Measurements from ENCODE around the gene PVALB. TPM values are rescaled to one million over a fixed set of nuclear protein-coding genes. Genes with fewer than 3 reads are reported as not detected.
A peak's percentile ranks its signal among the peaks of the same experiment; 100 is the strongest.

The PVALB gene
- total and polyA plus RNA-seq, 4 donors: 0.73 to 3.0 (median 2.4) TPM; not detected in 1

- peaks cover 0 to 8% (median 3%) of the 10 kb centered on the region in 5 donors for H3K4me1 ChIP-seq (ENCODE audit: control insufficient read depth in 5 of 5, insufficient read depth in 5 of 5, low read length in 5 of 5)
- no peak overlapping the region for H3K4me3 ChIP-seq
- no peak for DNase-seq
- ATAC-seq (ENCODE audit: insufficient read depth, low FRiP score): no peak
- H3K27me3 ChIP-seq (ENCODE audit: control insufficient read depth in 3 of 3, insufficient read depth in 3 of 3, low read length in 2 of 3): no peaks in the 10 kb centered on the region
- H3K27ac ChIP-seq (ENCODE audit: low read depth in 1 of 2, low read length in 1 of 2): no peak overlapping the region
- H3K9me3 ChIP-seq (ENCODE audit: control insufficient read depth in 4 of 4, insufficient read depth in 3 of 4, low read length in 3 of 4): no peaks in the 10 kb centered on the region
- 93 to 95% methylated on average over 13 of the region's 13 CpGs for WGBS, 2 donors
- no peak for TF ChIP-seq CTCF (IDR thresholded peaks at IDR 0.05; ENCODE audit: control extremely low read depth, extremely low read depth)
- no peak overlapping the region for H3K9ac ChIP-seq (ENCODE audit: insufficient read depth in 1 of 2, low read length in 2 of 2)
- peaks cover 0 to 18% (median 6%) of the 10 kb centered on the region in 4 donors for H3K36me3 ChIP-seq (ENCODE audit: control insufficient read depth in 4 of 4, insufficient read depth in 4 of 4, low read length in 4 of 4)
Observed at GRCh38 chr22:36771356-36772063, 45.3 kb downstream of the PVALB start.

GRCh38 chr22:36770513-36771231, 46.2 kb downstream of the PVALB start:
- TF ChIP-seq CTCF (IDR thresholded peaks at IDR 0.05; ENCODE audit: control extremely low read depth, extremely low read depth): no peak
- Histone ChIP-seq H3K4me1 (ENCODE audit: control insufficient read depth in 5 of 5, insufficient read depth in 5 of 5, low read length in 5 of 5) (peaks cover 0 to 7% (median 4%) of the 10 kb centered on the region in 5 donors), H3K9ac (ENCODE audit: insufficient read depth in 1 of 2, low read length in 2 of 2) (no peak overlapping the region), H3K4me3 (no peak overlapping the region), H3K27ac (ENCODE audit: low read depth in 1 of 2, low read length in 1 of 2) (no peak overlapping the region), H3K27me3 (ENCODE audit: control insufficient read depth in 3 of 3, insufficient read depth in 3 of 3, low read length in 2 of 3) (no peaks in the 10 kb centered on the region), H3K9me3 (ENCODE audit: control insufficient read depth in 4 of 4, insufficient read depth in 3 of 4, low read length in 3 of 4) (no peaks in the 10 kb centered on the region), H3K36me3 (ENCODE audit: control insufficient read depth in 4 of 4, insufficient read depth in 4 of 4, low read length in 4 of 4) (peaks cover 0 to 23% (median 8%) of the 10 kb centered on the region in 4 donors)
- 56 to 59% methylated on average over 11 of the region's 11 CpGs for WGBS, 2 donors
- DNase-seq (peak in 1 of 3 donors; percentile 7), ATAC-seq (ENCODE audit: insufficient read depth, low FRiP score) (no peak)

- Histone ChIP-seq H3K27me3 (ENCODE audit: control insufficient read depth in 3 of 3, insufficient read depth in 3 of 3, low read length in 2 of 3) (no peaks in the 10 kb centered on the region), H3K9me3 (ENCODE audit: control insufficient read depth in 4 of 4, insufficient read depth in 3 of 4, low read length in 3 of 4) (no peaks in the 10 kb centered on the region), H3K9ac (ENCODE audit: insufficient read depth in 1 of 2, low read length in 2 of 2) (no peak overlapping the region), H3K4me1 (ENCODE audit: control insufficient read depth in 5 of 5, insufficient read depth in 5 of 5, low read length in 5 of 5) (peaks cover 0 to 4% (median under 1%) of the 10 kb centered on the region in 5 donors), H3K4me3 (no peak overlapping the region), H3K27ac (ENCODE audit: low read depth in 1 of 2, low read length in 1 of 2) (no peak overlapping the region), H3K36me3 (ENCODE audit: control insufficient read depth in 4 of 4, insufficient read depth in 4 of 4, low read length in 4 of 4) (peaks cover 0 to 23% (median 10%) of the 10 kb centered on the region in 4 donors)
- DNase-seq (no peak), ATAC-seq (ENCODE audit: insufficient read depth, low FRiP score) (no peak)
- WGBS, 2 donors: 67 to 75% methylated on average over 23 of the region's 23 CpGs
- TF ChIP-seq CTCF (IDR thresholded peaks at IDR 0.05; ENCODE audit: control extremely low read depth, extremely low read depth): no peak
Observed at GRCh38 chr22:36769541-36770512, 47.0 kb downstream of the PVALB start.
